H9 (cell line): ENCODE results near the gene COQ8A. TPM values are rescaled to one million over a fixed set of nuclear protein-coding genes. Genes with fewer than 3 reads are reported as not detected.

Source experiments
- DNase-seq: peaks from one replicate; pipeline ENCODE4 v3.0.0-alpha.2; 2017
- H2AFZ ChIP-seq: one replicate; pipeline ENCODE4 v1.6.1; 2013; ENCODE audit warnings: mild to moderate bottlenecking, low read length, control low read depth, moderate library complexity
- H2AK5ac ChIP-seq: 2 replicates; pipeline ENCODE4 v1.6.1; 2013; ENCODE audit warnings: low read length, control low read depth, mixed read lengths; ENCODE audit not compliant: insufficient read length
- H2BK120ac ChIP-seq: one replicate; pipeline ENCODE4 v1.6.1; 2013; ENCODE audit warnings: low read depth, mild to moderate bottlenecking, low read length, control low read depth, inconsistent platforms; ENCODE audit not compliant: poor library complexity, severe bottlenecking
- H2BK12ac ChIP-seq: 2 replicates; pipeline ENCODE4 v1.6.1; 2013; ENCODE audit warnings: low read length, control low read depth, mixed read lengths, low read depth; ENCODE audit not compliant: insufficient read length
- H2BK15ac ChIP-seq: 2 replicates; pipeline ENCODE4 v1.6.1; 2013; ENCODE audit warnings: low read depth, low read length, control low read depth
- H2BK20ac ChIP-seq: one replicate; pipeline ENCODE4 v1.6.1; 2013; ENCODE audit warnings: low read depth, mild to moderate bottlenecking, low read length, control low read depth, inconsistent platforms; ENCODE audit not compliant: poor library complexity, severe bottlenecking
- H2BK5ac ChIP-seq: 2 replicates; pipeline ENCODE4 v1.6.1; 2013; ENCODE audit warnings: low read length, control low read depth, mixed read lengths; ENCODE audit not compliant: insufficient read length
- H3K14ac ChIP-seq: 2 replicates; pipeline ENCODE4 v1.6.1; 2013; ENCODE audit warnings: low read length, control low read depth; ENCODE audit not compliant: insufficient read depth
- H3K18ac ChIP-seq: 2 replicates; pipeline ENCODE4 v1.6.1; 2013; ENCODE audit warnings: low read depth, mild to moderate bottlenecking, mixed read lengths, low read length, control low read depth; ENCODE audit not compliant: insufficient read length
- H3K23ac ChIP-seq: 2 replicates; pipeline ENCODE4 v1.6.1; 2013; ENCODE audit warnings: low read length, control low read depth, mixed read lengths, low read depth; ENCODE audit not compliant: insufficient read length
- H3K23me2 ChIP-seq: 2 replicates; pipeline ENCODE4 v1.6.1; 2013; ENCODE audit warnings: low read depth, mild to moderate bottlenecking, mixed read lengths, low read length, control low read depth; ENCODE audit not compliant: insufficient read length, poor library complexity, severe bottlenecking
- H3K27ac ChIP-seq: 2 replicates; pipeline ENCODE4 v1.5.1; 2013; ENCODE audit warnings: low read length, control low read depth, mixed read lengths, low read depth; ENCODE audit not compliant: insufficient read length
- H3K27me3 ChIP-seq: 2 replicates; pipeline ENCODE4 v1.6.1; 2013; ENCODE audit warnings: low read length, control low read depth, inconsistent platforms; ENCODE audit not compliant: insufficient read depth
- H3K4ac ChIP-seq: 2 replicates; pipeline ENCODE4 v1.6.1; 2013; ENCODE audit warnings: low read depth, mild to moderate bottlenecking, control low read depth, inconsistent platforms, low read length, moderate library complexity
- H3K4me1 ChIP-seq: 2 replicates; pipeline ENCODE4 v1.6.1; 2013; ENCODE audit warnings: low read length, control low read depth, inconsistent platforms; ENCODE audit not compliant: insufficient read depth
- H3K4me2 ChIP-seq: 2 replicates; pipeline ENCODE4 v1.6.1; 2013; ENCODE audit warnings: low read length, control low read depth, mixed read lengths; ENCODE audit not compliant: insufficient read length, insufficient read depth
- H3K56ac ChIP-seq: 2 replicates; pipeline ENCODE4 v1.6.1; 2013; ENCODE audit warnings: low read depth, mild to moderate bottlenecking, mixed read lengths, low read length, control low read depth; ENCODE audit not compliant: insufficient read length
- H3K79me1 ChIP-seq: 2 replicates; pipeline ENCODE4 v1.6.1; 2013; ENCODE audit warnings: low read depth, mild to moderate bottlenecking, moderate library complexity, low read length, control low read depth, inconsistent platforms; ENCODE audit not compliant: insufficient read depth, poor library complexity, severe bottlenecking
- H3K79me2 ChIP-seq: 2 replicates; pipeline ENCODE4 v1.6.1; 2013; ENCODE audit warnings: low read length, control low read depth, inconsistent platforms; ENCODE audit not compliant: insufficient read depth
- H3K9ac ChIP-seq: 2 replicates; pipeline ENCODE4 v1.6.1; 2013; ENCODE audit warnings: low read length, control low read depth, mixed read lengths; ENCODE audit not compliant: insufficient read length; ENCODE audit errors: extremely low read depth
- H3K9me3 ChIP-seq: one replicate; pipeline ENCODE4 v1.6.1; 2013; ENCODE audit warnings: low read depth, low read length, inconsistent platforms; ENCODE audit not compliant: control insufficient read depth
- H3T11ph ChIP-seq: one replicate; pipeline ENCODE4 v1.6.1; 2013; ENCODE audit warnings: mild to moderate bottlenecking, low read length, control low read depth, inconsistent platforms
- H4K20me1 ChIP-seq: one replicate; pipeline ENCODE4 v1.6.1; 2013; ENCODE audit not compliant: control insufficient read depth, insufficient read length, insufficient read depth
- H4K5ac ChIP-seq: 2 replicates; pipeline ENCODE4 v1.6.1; 2013; ENCODE audit warnings: low read depth, mild to moderate bottlenecking, mixed read lengths, low read length, control low read depth; ENCODE audit not compliant: insufficient read length
- H4K8ac ChIP-seq: replicated peaks from 2 replicates; pipeline ENCODE4 v1.6.1; 2013; ENCODE audit warnings: low read length, control low read depth, mixed read lengths, low read depth; ENCODE audit not compliant: insufficient read length
- H4K91ac ChIP-seq: 2 replicates; pipeline ENCODE4 v1.6.1; 2013; ENCODE audit warnings: low read depth, mild to moderate bottlenecking, moderate library complexity, mixed read lengths, low read length, control low read depth; ENCODE audit not compliant: insufficient read length
- H3K27ac Mint-ChIP-seq, 3 experiments: 2 replicates in 2 of 3; 3 replicates in 1 of 3; pipeline ENCODE4 v1.8.0; 2020 to 2021; ENCODE audit warnings: mixed read lengths in 3 of 3, mild to moderate bottlenecking in 1 of 3, moderate library complexity in 1 of 3
- H3K27me3 Mint-ChIP-seq: 2 replicates; pipeline ENCODE4 v1.8.0; 2021; ENCODE audit warnings: low read depth, mild to moderate bottlenecking, moderate library complexity, mixed read lengths
- H3K36me3 Mint-ChIP-seq, 3 experiments: 2 replicates in 2 of 3; 3 replicates in 1 of 3; pipeline ENCODE4 v1.8.0; 2020 to 2021; ENCODE audit warnings: low read depth in 3 of 3, mixed read lengths in 3 of 3; ENCODE audit not compliant: insufficient read depth in 1 of 3
- H3K4me1 Mint-ChIP-seq, 2 experiments: 2 replicates each; pipeline ENCODE4 v1.8.0; 2020; ENCODE audit warnings: mixed read lengths in 2 of 2
- H3K4me3 Mint-ChIP-seq, 2 experiments: 2 replicates in 1 of 2; 3 replicates in 1 of 2; pipeline ENCODE4 v1.8.0; 2020 to 2021; ENCODE audit warnings: mild to moderate bottlenecking in 2 of 2, mixed read lengths in 2 of 2, moderate library complexity in 1 of 2
- H3K9me3 Mint-ChIP-seq, 2 experiments: 2 replicates in 1 of 2; 3 replicates in 1 of 2; pipeline ENCODE4 v1.8.0; 2020; ENCODE audit warnings: mild to moderate bottlenecking in 2 of 2, mixed read lengths in 2 of 2, moderate library complexity in 1 of 2
- WGBS: extraction: QIAGEN DNeasy Blood & Tissue Kit; methylation state at CpG from one replicate; pipeline ENCODE4 v1.1.7; 2013; ENCODE audit warnings: missing lambda C conversion rate, low lambda C conversion rate, mixed read lengths; ENCODE audit not compliant: insufficient read length; ENCODE audit errors: extremely low coverage; 5-methylcytosine and 5-hydroxymethylcytosine counted together
- total RNA-seq: library from RNA; stranded (reverse); gene quantifications from 2 replicates; pipeline ENCODE4 v1.2.1, GENCODE V29; 2021
- TF ChIP-seq, protein P1 (sequence below): fragments of 200-600 bp; sonication (generic); conservative IDR thresholded peaks from 3 replicates; pipeline ENCODE4 v1.8.0; 2021; ENCODE audit warnings: antibody characterized with exemption, mild to moderate bottlenecking

Gene COQ8A
- total RNA-seq, 1 experiment from 2014 or later, result 26.0 TPM

DNA sequence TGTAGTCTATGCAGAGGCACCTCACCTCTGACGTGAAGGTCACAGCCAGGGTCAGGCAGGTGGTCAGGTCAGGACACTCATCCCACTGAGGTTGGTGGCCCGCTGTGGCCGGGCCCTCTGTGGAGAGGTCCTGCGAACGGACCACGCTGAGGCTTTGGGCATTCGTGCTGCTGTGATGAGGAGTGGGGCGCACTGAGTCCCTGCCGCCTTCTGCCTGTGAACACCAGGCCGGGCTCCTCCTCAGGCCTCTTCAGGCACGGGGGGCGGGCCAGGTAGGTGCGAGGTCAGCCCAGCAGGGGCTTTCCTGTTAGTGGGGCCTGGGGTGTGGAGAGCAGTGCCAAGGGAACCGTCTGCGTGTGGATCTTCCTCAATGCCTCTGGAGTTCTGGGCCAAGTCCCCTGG lies 39.0 kb downstream of the COQ8A start:
- Histone ChIP-seq H3K79me1 (no peaks in the 10 kb centered on the region), H3K18ac (no peak overlapping the region), H3K4me1 (no peaks in the 10 kb centered on the region), H3K9ac (no peak overlapping the region), H3K23ac (no peak overlapping the region), H3T11ph (no peak overlapping the region), H3K56ac (no peak overlapping the region), H3K27ac (no peak overlapping the region), H3K23me2 (no peaks in the 10 kb centered on the region), H2BK15ac (no peak overlapping the region), H3K79me2 (no peaks in the 10 kb centered on the region), H3K27me3 (no peaks in the 10 kb centered on the region), H4K5ac (no peak overlapping the region), H3K9me3 (no peaks in the 10 kb centered on the region), H4K8ac (no peak overlapping the region), H2BK120ac (no peak overlapping the region), H2BK12ac (no peak overlapping the region), H4K20me1 (no peaks in the 10 kb centered on the region), H2AK5ac (no peak overlapping the region), H2BK20ac (no peak overlapping the region), H3K14ac (no peak overlapping the region), H2BK5ac (no peak overlapping the region), H4K91ac (no peak overlapping the region), H3K4me2 (no peak overlapping the region), H3K4ac (no peak overlapping the region), H2AFZ (no peak overlapping the region)
- Mint-ChIP-seq H3K27me3 (no peaks in the 10 kb centered on the region), H3K9me3 (no peaks in the 10 kb centered on the region), H3K27ac (no peak overlapping the region), H3K4me1 (peaks cover 4 to 10% of the 10 kb centered on the region in 2 experiments; a peak in 3 of 4 replicates), H3K4me3 (no peak overlapping the region), H3K36me3 (peaks cover 2 to 10% (median 3%) of the 10 kb centered on the region in 3 experiments; a peak in 4 of 7 replicates)
- TF ChIP-seq, protein P1, sequence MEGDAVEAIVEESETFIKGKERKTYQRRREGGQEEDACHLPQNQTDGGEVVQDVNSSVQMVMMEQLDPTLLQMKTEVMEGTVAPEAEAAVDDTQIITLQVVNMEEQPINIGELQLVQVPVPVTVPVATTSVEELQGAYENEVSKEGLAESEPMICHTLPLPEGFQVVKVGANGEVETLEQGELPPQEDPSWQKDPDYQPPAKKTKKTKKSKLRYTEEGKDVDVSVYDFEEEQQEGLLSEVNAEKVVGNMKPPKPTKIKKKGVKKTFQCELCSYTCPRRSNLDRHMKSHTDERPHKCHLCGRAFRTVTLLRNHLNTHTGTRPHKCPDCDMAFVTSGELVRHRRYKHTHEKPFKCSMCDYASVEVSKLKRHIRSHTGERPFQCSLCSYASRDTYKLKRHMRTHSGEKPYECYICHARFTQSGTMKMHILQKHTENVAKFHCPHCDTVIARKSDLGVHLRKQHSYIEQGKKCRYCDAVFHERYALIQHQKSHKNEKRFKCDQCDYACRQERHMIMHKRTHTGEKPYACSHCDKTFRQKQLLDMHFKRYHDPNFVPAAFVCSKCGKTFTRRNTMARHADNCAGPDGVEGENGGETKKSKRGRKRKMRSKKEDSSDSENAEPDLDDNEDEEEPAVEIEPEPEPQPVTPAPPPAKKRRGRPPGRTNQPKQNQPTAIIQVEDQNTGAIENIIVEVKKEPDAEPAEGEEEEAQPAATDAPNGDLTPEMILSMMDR, result no peak
- peak; percentile 28 for DNase-seq
- no CpG with 5 or more reads among the region's 15 CpGs for WGBS
